Prostate gland (tissue), 2 donors: Measurements from ENCODE around the gene S100PBP.

ENCODE experiments used
- CTCF ChIP-seq, 4 experiments: fragments of 200-600 bp in 2 of 4; fragments of 450-650 bp in 2 of 4; sonication (generic) in 2 of 4; IDR thresholded peaks; 1 replicate in 3 of 4; 2 replicates in 1 of 4; pipeline ENCODE4 v1.5.1; 2016 to 2019; ENCODE audit warnings: antibody characterized with exemption in 4 of 4, mild to moderate bottlenecking in 2 of 4, moderate library complexity in 2 of 4
- POLR2AphosphoS5 ChIP-seq: sonication (generic); formaldehyde crosslinking; IDR thresholded peaks from one replicate; pipeline ENCODE4 v1.6.1; 2017; ENCODE audit warnings: antibody characterized with exemption

- TF ChIP-seq POLR2AphosphoS5 (no peak), CTCF (IDR thresholded peaks at IDR 0.05) (no peak)
Observed at GRCh38 chr1:32868085-32868484, 50.6 kb downstream of the S100PBP start.
